ENCODE results near the gene TBX1.

Gene TBX1

DNA sequence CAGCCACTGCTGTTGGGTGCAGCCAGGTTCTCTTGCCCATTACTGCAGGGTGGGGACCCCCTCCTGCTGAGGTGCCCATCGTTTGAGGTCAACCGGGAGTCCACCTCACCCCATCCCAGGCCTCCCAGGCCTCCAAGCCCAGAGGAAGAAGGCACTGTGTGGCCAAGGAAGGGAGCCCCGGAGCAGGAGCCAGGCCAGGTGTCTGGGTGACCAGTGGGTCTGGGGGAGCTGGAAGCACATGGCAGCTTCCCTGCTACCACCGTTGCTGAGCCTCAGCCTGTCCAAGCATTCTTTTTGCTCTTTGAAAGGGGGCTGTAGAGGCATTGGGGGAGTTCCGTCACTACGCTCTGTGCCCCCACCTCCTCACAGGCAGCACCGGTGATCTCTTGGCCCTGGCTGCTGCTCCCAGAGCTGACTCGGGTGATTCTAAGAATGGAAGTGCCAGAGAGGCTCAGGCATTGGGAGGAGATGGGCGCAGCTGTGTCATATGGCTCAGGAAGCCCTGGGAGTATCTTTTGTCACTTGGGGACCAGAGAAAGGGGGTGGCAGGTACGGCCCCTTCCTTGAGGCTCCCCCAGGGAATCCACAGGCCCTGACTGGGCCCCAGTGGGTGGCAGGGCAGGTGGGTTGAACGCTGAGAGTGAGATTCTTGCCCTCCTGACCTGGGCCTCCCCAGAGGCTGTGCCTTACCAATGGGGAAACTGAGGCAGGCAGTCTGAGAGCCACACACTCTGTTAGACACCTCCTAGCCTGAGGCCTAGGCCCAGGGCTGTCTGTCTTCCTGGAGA, 44.3 kb upstream of the TBX1 start:
- no peak for DNase-seq (ENCODE audit: low read depth)
- TF ChIP-seq MYC (IDR thresholded peaks at IDR 0.05; ENCODE audit: low read depth, low read length) (no peak), POLR2A (IDR thresholded peaks at IDR 0.05; ENCODE audit: extremely low read depth, insufficient read length) (no peak)
- TF ChIP-seq, protein P1, sequence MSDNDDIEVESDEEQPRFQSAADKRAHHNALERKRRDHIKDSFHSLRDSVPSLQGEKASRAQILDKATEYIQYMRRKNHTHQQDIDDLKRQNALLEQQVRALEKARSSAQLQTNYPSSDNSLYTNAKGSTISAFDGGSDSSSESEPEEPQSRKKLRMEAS (IDR thresholded peaks at IDR 0.05; ENCODE audit: low read depth, low read length): no peak
- TF ChIP-seq, protein P2, sequence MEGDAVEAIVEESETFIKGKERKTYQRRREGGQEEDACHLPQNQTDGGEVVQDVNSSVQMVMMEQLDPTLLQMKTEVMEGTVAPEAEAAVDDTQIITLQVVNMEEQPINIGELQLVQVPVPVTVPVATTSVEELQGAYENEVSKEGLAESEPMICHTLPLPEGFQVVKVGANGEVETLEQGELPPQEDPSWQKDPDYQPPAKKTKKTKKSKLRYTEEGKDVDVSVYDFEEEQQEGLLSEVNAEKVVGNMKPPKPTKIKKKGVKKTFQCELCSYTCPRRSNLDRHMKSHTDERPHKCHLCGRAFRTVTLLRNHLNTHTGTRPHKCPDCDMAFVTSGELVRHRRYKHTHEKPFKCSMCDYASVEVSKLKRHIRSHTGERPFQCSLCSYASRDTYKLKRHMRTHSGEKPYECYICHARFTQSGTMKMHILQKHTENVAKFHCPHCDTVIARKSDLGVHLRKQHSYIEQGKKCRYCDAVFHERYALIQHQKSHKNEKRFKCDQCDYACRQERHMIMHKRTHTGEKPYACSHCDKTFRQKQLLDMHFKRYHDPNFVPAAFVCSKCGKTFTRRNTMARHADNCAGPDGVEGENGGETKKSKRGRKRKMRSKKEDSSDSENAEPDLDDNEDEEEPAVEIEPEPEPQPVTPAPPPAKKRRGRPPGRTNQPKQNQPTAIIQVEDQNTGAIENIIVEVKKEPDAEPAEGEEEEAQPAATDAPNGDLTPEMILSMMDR (IDR thresholded peaks at IDR 0.05; ENCODE audit: low read depth, low read length): no peak
- no peak overlapping the region for H3K4me3 ChIP-seq (ENCODE audit: low read depth, low read length)

DNA sequence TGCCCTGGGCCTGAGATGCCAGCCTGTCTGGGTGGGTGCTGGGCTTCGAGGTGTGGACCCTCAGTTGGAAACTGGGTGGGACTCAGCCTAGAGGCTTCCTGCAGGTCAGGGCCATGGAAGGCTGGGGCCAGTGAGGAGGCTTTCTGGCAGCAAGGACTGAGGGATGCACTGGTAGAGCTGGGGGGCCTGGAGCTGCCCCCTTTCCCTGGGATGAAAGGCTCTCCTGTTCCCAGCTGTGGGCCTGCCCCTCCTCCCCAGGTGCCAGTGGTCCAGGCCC, 43.8 kb upstream of the TBX1 start:
- TF ChIP-seq, protein P1 (IDR thresholded peaks at IDR 0.05; ENCODE audit: low read depth, low read length): no peak

DNA sequence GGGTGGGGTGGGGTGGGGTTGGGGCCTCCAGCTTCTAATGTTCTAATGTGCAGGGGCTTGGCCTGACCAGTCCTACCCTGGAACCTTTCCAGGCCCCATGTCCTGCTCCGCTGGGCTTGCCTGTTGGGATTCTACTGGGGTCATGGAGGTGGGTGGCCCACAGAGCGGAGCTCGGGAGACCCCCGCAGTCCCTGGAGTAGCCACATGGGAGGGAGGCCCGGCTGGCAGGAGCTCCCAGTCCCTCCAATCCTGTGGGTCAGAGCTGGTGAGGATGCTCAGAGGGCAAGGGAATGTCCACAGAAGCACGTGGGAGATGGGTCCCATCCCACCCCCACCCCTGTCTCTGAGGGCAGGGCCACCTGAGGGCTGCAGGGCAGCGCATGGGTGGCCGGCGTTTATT, 43.4 kb upstream of the TBX1 start:
- DNase-seq (ENCODE audit: low read depth): no peak
- no peak overlapping the region for H3K4me3 ChIP-seq (ENCODE audit: low read depth, low read length)
- TF ChIP-seq POLR2A (IDR thresholded peaks at IDR 0.05; ENCODE audit: extremely low read depth, insufficient read length) (no peak), MYC (IDR thresholded peaks at IDR 0.05; ENCODE audit: low read depth, low read length) (no peak)
- TF ChIP-seq, protein P1 (IDR thresholded peaks at IDR 0.05; ENCODE audit: low read depth, low read length): no peak
- TF ChIP-seq, protein P2 (IDR thresholded peaks at IDR 0.05; ENCODE audit: low read depth, low read length): no peak

More for the DNA sequence above, 43.8 kb upstream of the TBX1 start:
- DNase-seq (ENCODE audit: low read depth): no peak
- no peak overlapping the region for H3K4me3 ChIP-seq (ENCODE audit: low read depth, low read length)

DNA sequence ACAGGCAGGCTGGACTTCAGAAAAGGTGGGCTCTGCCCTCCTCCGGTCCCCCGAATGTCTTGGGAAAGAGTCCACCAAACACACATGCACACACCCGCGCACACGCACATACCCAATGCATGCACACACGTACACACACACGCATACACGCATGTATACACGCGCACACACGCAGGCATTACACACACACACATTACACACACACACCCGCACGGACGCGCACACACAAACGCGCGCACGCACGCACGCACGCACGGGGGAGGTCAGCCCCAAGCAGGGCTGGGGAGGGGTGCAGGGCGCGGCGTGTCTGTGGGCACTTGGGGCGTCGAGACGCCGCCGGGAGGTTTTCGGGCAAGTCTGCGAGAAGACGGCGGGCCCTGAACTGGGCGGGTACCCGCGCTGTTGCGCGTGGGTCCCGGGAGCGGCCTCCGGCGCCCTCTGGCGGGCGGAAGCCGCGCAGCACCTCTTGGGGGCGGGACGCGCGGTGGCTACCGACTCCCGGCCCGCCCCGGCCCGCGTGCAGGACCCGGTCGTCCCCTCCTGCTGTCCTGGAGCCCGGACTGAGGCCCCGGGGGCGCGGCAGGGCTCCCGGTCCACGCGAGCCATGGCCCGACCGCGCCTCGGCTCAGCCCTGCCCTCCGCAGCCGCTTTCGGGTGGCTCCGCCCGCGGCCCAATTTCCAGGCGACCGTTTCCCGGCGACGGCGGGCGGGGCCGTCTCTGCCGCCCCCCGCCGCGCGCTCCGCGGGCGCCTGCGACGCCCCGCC, 42.7 kb upstream of the TBX1 start:
- DNase-seq (ENCODE audit: low read depth): peak; percentile 79
- peak; percentile 50 for TF ChIP-seq MYC (IDR thresholded peaks at IDR 0.05; ENCODE audit: low read depth, low read length)
- TF ChIP-seq, protein P2 (IDR thresholded peaks at IDR 0.05; ENCODE audit: low read depth, low read length): peak; percentile 51
- TF ChIP-seq POLR2A (IDR thresholded peaks at IDR 0.05; ENCODE audit: extremely low read depth, insufficient read length): no peak
- peak overlapping the region; percentile 53 for H3K4me3 ChIP-seq (ENCODE audit: low read depth, low read length)

DNA sequence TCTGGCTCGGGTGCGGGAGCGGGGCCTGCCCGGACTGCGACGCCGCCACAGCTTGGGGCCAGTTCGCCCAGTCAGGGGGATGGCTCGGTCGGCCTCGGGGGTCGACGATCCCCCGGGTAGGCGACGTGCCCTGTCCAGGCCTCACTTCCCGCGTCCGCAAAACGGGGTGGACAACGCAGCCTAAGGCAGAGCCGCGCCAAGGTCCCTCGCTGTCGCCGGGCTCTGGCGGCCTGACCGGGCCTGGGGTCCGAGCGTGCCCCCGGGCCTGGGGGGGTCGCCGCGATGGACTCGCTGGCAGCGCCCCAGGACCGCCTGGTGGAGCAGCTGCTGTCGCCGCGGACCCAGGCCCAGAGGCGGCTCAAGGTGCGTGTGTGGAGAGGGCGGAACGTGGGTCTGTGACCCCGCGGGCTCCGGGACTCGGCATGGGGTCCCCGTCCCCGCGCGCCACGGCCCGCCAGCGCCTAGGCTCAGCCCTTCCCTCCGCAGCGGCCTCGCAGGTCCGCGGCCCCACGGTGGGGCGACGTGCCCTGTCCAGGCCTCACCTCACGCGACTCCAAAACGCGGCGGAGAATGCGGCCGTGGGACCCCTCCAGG, 42.0 kb upstream of the TBX1 start:
- TF ChIP-seq MYC (IDR thresholded peaks at IDR 0.05; ENCODE audit: low read depth, low read length) (no peak; the same call in 1 of the 2 replicates), POLR2A (IDR thresholded peaks at IDR 0.05; ENCODE audit: extremely low read depth, insufficient read length) (peak; percentile 43)
- TF ChIP-seq, protein P1 (IDR thresholded peaks at IDR 0.05; ENCODE audit: low read depth, low read length): no peak
- peak overlapping the region; percentile 53 for H3K4me3 ChIP-seq (ENCODE audit: low read depth, low read length)
- DNase-seq (ENCODE audit: low read depth): no peak

DNA sequence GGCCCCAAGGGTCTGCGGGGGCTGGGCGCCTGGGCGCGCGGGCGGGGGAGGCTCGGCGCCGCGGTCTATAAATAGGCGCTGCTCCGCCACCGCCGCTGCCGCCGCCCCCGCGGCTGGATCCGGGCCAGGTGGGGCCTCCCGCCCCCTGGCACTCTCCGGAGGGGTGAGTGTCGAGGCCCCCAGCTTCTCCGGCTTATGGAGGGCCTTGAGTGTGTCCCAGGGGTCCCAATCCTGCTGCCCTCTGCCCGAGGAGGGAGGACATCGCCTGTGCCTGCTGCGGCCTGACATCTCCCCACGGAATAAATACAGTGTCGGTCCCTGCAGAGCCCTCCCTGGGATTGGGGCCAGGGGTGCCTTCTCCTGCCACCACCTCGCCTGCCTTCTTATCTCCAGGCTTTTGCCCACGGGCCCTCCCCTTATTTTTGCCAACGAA, 41.5 kb upstream of the TBX1 start:
- peak overlapping the region; percentile 53 for H3K4me3 ChIP-seq (ENCODE audit: low read depth, low read length)
- DNase-seq (ENCODE audit: low read depth): peak; percentile 73
- TF ChIP-seq POLR2A (IDR thresholded peaks at IDR 0.05; ENCODE audit: extremely low read depth, insufficient read length): no peak
- TF ChIP-seq MYC (IDR thresholded peaks at IDR 0.05; ENCODE audit: low read depth, low read length): no peak
- TF ChIP-seq, protein P2 (IDR thresholded peaks at IDR 0.05; ENCODE audit: low read depth, low read length): no peak
- TF ChIP-seq, protein P1 (IDR thresholded peaks at IDR 0.05; ENCODE audit: low read depth, low read length): no peak

Data from NB4 (cell line).